Erythroblast (primary cell): ENCODE data around the gene PHLDA1.

ENCODE experiments used
- DNase-seq, 2 experiments: peaks; one replicate each; lab custom pipeline; 2025; lab: John Stamatoyannopoulos, UW
- GATA1 ChIP-seq: IDR thresholded peaks from 2 replicates; pipeline ENCODE4 v1.6.1; 2011; ENCODE audit warnings: low read depth, mild to moderate bottlenecking, control low read depth, low read length, moderate library complexity
- POLR2A ChIP-seq: IDR thresholded peaks from 2 replicates; pipeline ENCODE4 v1.6.1; 2011; ENCODE audit warnings: mild to moderate bottlenecking, low read length

PHLDA1 gene

GRCh38 chr12:76031081-76031413 lies 529 bp downstream of the PHLDA1 start:
- peak; percentile 77 to 79 for DNase-seq
- TF ChIP-seq GATA1 (no peak), POLR2A (no peak)

DNA sequence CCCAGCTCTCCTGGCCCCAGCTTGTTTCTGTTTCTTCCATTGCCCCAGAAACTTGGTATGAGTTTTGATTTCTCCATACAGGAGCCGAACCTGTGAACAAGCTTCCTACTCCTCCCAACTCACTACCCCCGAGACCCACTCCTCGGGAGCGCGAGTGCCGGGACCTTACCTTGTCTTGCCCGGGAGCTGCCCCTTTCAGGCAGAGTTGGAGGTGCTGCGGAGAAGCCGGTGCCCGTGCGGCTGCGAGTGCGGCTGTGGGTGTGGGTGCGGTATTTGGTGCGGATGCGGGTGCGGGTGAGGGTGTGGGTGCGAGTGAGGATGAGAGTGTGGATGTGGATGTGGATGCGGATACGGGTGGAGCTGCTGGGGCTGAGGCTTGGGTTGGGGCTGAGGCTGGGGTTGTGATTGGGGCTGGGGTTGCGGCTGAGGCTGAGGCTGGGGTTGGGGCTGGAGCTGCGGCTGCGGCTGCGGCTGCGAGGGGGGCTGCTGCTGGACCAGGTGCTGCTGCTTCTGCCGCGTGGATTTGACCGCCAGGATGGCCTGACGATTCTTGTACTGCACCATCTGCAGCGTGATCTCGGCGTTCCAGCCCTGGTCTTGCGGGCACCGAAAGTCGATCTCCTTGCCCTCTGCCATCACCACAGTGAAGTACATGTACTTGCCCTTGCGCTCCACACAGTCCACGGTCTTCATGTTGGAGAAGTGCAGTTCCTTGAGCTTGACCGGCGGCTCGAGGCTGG lies 1.1 kb downstream of the PHLDA1 start:
- TF ChIP-seq POLR2A (no peak), GATA1 (no peak)

GRCh38 chr12:76029982-76030340 lies 1.6 kb downstream of the PHLDA1 start:
- TF ChIP-seq POLR2A (no peak), GATA1 (no peak)
- peak; percentile 37 to 58 for DNase-seq

More for the DNA sequence above, 1.1 kb downstream of the PHLDA1 start:
- peak; percentile 37 to 58 for DNase-seq

DNA sequence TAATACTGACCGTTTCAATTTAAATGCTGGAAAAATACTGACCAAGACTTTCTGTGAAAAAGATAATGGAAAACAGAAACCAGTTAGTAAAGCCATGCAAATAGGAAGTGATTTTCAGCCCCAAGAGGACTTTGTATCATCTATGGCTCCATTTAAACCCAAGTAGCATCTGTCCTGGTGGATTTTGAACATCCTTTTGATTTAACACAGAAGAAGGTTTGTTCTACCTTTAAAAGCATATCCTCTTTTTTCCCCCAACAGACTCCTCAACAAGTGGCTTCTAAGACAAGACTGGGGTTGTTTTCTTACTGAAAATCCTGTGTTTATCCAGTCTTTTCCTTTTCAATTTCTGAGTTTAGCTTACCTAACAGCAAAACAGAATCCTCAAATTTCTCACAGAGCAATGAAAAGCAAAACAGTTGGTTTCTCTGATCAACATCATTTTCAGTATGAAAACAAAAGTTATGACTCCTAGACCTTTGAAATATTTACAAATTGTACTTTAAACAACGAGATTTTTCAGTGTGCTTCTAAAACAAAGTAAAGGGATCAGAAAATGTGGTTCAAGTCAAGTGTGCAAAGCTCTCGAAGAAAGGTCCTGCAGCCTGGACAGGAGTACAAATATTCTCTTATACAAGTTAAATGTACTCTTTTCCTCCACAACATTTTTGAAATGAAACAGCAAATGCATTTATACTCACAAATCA lies 2.9 kb downstream of the PHLDA1 start:
- no peak for DNase-seq
- TF ChIP-seq POLR2A, result no peak
- TF ChIP-seq GATA1, result no peak

GRCh38 chr12:76026643-76027063 lies 4.9 kb downstream of the PHLDA1 start:
- no peak for DNase-seq

GRCh38 chr12:76025601-76026575 lies 5.7 kb downstream of the PHLDA1 start:
- DNase-seq, result no peak
- TF ChIP-seq GATA1 (no peak), POLR2A (no peak)

More at GRCh38 chr12:76026643-76027063, 4.9 kb downstream of the PHLDA1 start:
- TF ChIP-seq GATA1 (no peak), POLR2A (peak; percentile 13)

DNA sequence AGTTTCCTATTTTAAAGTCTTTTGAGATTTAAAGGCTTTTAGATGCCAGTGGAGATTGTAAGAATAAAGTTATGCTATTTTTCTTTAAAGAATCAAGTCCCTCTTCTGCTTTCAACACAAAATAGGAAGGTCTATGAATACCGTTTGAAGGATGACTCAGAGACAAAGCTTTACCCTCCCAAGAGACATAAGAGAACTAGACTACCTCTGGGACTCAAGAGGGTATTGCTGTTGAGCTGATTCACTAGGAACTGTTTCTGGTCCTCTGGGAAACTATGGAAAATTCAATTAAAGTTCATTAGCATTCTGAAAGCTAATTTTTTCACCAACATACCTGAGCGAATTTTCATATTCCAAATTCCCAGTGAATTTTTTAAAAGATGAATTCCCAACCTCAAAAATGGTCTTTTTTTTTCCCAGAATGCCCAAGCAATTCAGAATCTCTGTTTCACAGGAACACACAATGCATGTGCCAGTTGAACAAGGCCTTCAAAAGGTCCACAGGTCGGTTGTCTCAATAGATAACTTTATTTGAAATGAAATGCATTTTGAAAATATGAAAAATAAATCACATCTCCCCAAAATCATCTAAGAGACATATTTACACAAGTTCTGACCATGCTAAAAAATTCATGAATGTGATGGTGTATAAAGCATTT lies 6.5 kb downstream of the PHLDA1 start:
- no peak for TF ChIP-seq GATA1
- TF ChIP-seq POLR2A, result no peak
- DNase-seq, result no peak

DNA sequence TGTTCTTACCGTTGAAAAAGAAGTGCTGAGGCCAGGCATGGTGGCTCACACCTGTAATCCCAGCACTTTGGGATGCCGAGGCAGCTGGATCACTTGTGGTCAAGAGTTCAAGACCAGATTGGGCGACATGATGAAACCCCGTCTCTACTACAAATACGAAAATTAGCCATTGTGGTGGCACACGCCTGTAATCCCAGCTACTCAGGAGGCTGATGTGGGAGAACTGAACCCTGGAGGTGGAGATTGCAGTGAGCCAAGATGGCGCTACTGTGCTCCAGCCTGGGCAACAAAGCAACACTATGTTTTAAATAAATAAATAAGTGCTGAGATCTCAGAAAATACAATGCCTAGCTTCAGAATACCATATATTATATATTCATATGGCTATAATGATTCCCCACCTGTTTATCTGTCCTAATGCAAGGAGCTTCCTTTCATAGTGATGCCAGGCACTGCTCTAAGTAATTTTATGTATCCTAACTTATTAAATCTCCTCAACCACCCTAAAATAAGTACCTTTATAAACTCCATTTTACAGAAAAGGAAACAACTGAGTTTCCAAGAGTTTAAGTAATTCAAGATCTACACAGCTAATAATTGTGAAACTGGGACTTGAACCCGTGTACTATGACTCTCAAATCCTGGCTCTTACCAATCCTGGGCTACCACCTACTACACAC lies 7.3 kb downstream of the PHLDA1 start:
- DNase-seq, result no peak
- TF ChIP-seq POLR2A (no peak), GATA1 (no peak)

DNA sequence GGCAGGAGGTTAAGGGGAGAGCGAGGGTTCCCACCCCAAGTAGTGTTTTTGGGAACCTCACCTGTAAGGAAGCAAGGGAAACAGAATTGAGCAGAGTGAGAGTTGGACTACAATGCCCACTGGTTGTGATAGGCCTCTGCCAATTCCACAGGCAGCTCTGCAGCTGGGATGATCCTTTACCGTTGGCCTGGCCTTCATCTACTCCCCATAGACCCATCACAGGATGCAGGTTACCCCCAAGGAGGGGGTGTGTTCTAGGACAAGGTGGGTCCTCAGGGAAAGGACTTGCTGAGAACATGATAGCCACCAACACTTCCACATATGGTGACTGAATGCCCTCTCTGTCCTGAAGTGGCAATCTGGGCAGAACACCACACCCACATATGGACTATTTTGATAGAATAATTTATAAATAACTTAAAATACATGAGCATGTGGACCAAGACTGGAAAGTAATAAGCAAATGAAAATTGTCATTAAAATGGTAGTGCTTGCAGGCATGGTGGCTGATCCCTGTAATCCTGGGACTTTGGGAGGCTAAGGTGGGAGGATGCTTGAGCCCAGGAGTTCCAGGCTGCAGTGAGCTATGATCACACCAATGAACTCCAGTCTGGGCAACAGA lies 8.4 kb downstream of the PHLDA1 start:
- DNase-seq, result no peak
- TF ChIP-seq GATA1 (no peak), POLR2A (no peak)

DNA sequence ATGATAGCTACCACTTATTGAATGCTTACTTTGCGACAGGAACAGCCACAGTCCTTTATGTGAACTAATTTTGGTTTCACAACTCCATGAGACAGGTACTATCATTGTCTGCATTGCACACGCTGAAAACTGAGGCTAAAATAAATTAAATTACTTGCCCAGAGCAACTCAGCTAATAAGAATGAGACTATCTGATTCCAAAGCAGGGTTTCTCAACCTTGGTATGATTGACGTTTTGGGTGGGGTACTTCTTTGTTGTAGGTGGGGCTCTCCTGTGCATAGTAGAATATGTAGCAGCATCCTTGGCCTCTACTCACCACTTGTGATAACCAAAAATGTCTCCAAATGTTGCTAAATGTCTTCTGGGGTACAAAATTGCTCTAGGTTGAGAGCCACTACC lies 9.1 kb downstream of the PHLDA1 start:
- no peak for DNase-seq
- no peak for TF ChIP-seq POLR2A

- DNase-seq, result peak in 1 of 2 experiments; percentile 20
- TF ChIP-seq GATA1 (no peak), POLR2A (no peak)
Measured at GRCh38 chr12:76020731-76021672, 10.6 kb downstream of the PHLDA1 start.

GRCh38 chr12:76020281-76020680 lies 11.3 kb downstream of the PHLDA1 start:
- no peak for TF ChIP-seq POLR2A
- DNase-seq, result no peak
